Brain microvascular endothelial cell (primary cell): Measurements from ENCODE around the gene TMCO1.

ENCODE experiments used
- DNase-seq: peaks from one replicate; pipeline ENCODE4 v3.0.0-alpha.2; 2020
- H3K27ac ChIP-seq: fragments of 250-450 bp; sonication (Bioruptor Pico); 2 replicates; pipeline ENCODE4 v1.5.1; 2020; ENCODE audit warnings: mild to moderate bottlenecking, moderate library complexity
- H3K27me3 ChIP-seq: fragments of 250-450 bp; sonication (Bioruptor Pico); replicated peaks from 2 replicates; pipeline ENCODE4 v1.5.1; 2020; ENCODE audit warnings: mild to moderate bottlenecking
- H3K36me3 ChIP-seq: fragments of 250-450 bp; sonication (Bioruptor Pico); replicated peaks from 2 replicates; pipeline ENCODE4 v1.5.1; 2020; ENCODE audit warnings: mild to moderate bottlenecking
- H3K4me3 ChIP-seq: 2 replicates; pipeline ENCODE4 v1.5.1; 2011; ENCODE audit warnings: low read depth, mild to moderate bottlenecking, control low read depth, low read length, moderate library complexity
- CTCF ChIP-seq: IDR thresholded peaks from 2 replicates; pipeline ENCODE4 v1.5.1; 2011; ENCODE audit warnings: low read depth, mild to moderate bottlenecking, moderate library complexity, low read length, control low read depth, inconsistent platforms; ENCODE audit errors: missing control alignments
- in situ Hi-C: cut with HindIII; loops from 2 replicates; pipeline ENCODE4 v1.10.0; 2017; ENCODE audit warnings: low sequenced_read_pairs, low pct_ligation_motif_present

Gene TMCO1

GRCh38 chr1:165772739-165773138 is 4.1 kb upstream of the TMCO1 start:
- in situ Hi-C loops, result no loop called here
- Histone ChIP-seq H3K4me3 (no peak overlapping the region), H3K36me3 (no peaks in the 10 kb centered on the region), H3K27me3 (no peaks in the 10 kb centered on the region), H3K27ac (peak overlapping the region; percentile 81)
- TF ChIP-seq CTCF, result no peak
- DNase-seq, result no peak

GRCh38 chr1:165764277-165764676 is 4.4 kb downstream of the TMCO1 start:
- no peak for DNase-seq
- no peak overlapping the region for H3K4me3 ChIP-seq
- H3K27ac ChIP-seq, result no peak overlapping the region
- in situ Hi-C loops, result no loop called here
- no peak for TF ChIP-seq CTCF
- H3K36me3 ChIP-seq, result peaks cover 21% of the 10 kb centered on the region
- no peaks in the 10 kb centered on the region for H3K27me3 ChIP-seq

- TF ChIP-seq CTCF, result no peak
- no peaks in the 10 kb centered on the region for H3K27me3 ChIP-seq
- peaks cover 21% of the 10 kb centered on the region for H3K36me3 ChIP-seq
- no peak overlapping the region for H3K27ac ChIP-seq
- in situ Hi-C loops, result no loop called here
- no peak for DNase-seq
- H3K4me3 ChIP-seq, result no peak overlapping the region
These were observed 5.2 kb downstream of the TMCO1 start for GRCh38 chr1:165763442-165763841.

- H3K4me3 ChIP-seq, result no peak overlapping the region
- TF ChIP-seq CTCF, result no peak
- peaks cover 27% of the 10 kb centered on the region for H3K36me3 ChIP-seq
- no peak overlapping the region for H3K27ac ChIP-seq
- DNase-seq, result no peak
- in situ Hi-C loops, result no loop called here
- H3K27me3 ChIP-seq, result no peaks in the 10 kb centered on the region
These were observed 5.9 kb downstream of the TMCO1 start for GRCh38 chr1:165762725-165763124.

GRCh38 chr1:165759095-165759494 is 9.6 kb downstream of the TMCO1 start:
- DNase-seq, result no peak
- H3K27me3 ChIP-seq, result no peaks in the 10 kb centered on the region
- no peak overlapping the region for H3K27ac ChIP-seq
- no peak overlapping the region for H3K4me3 ChIP-seq
- peaks cover 19% of the 10 kb centered on the region for H3K36me3 ChIP-seq
- in situ Hi-C loops, result no loop called here
- TF ChIP-seq CTCF, result no peak

- Histone ChIP-seq H3K4me3 (no peak overlapping the region), H3K27me3 (no peaks in the 10 kb centered on the region), H3K27ac (no peak overlapping the region), H3K36me3 (peaks cover 24% of the 10 kb centered on the region)
- DNase-seq, result no peak
- TF ChIP-seq CTCF, result no peak
- in situ Hi-C loops, result no loop called here
These were observed 13.2 kb downstream of the TMCO1 start for GRCh38 chr1:165755393-165756010.
